Nucleus accumbens (tissue), 56 donors: ENCODE measurements around the gene NR2C2.
"Not testable (repeated sequence)": the region's sequence is repeated elsewhere in the genome, so short reads cannot be mapped to it uniquely, and the experiment has no call there.

Experiments used
- DNase-seq, 56 donors: peaks; one replicate each; lab custom pipeline; 2025; lab: John Stamatoyannopoulos, UW

Gene NR2C2

DNA sequence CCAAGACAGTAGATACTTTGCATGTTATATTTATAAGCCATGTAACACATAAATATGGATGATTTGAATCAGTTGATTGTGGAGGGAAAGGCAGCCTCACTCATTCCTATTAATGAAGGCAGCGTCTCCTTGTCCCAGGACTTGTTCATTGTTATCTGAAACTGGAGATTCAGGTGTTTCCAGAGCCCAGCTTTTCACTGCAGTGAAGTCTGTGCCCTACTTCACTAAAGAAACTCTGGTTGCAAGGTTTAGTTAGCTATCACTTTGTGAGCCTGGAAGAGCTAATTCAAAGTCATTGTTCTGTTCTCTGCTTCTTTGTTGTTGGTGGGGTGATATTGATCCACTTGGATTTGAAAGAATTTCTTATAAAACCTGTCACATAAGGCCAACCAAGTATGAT is 9.8 kb downstream of the NR2C2 start:
- no peak for DNase-seq

DNA sequence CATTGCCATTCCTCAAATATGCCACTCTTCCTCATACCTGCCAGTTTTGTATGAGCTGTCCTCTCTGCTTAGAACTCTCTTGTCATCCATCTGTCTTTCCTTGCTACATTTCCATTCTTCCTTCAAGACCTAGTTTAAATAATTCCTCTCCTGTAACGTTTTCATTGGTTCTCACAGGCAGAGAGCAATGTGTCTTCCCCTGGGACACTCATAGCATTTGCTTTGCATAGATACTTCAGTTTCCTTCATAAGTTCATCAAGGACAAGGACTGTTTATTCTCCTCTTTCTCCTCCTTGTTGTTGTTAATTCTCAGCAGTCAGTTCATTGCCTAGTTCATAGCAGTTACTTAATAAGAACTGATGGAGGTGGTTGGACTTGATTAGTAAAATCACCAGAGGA is 10.5 kb downstream of the NR2C2 start:
- DNase-seq = no peak

- no peak for DNase-seq
Observed at GRCh38 chr3:14959359-14959943, 12.1 kb downstream of the NR2C2 start.

DNA sequence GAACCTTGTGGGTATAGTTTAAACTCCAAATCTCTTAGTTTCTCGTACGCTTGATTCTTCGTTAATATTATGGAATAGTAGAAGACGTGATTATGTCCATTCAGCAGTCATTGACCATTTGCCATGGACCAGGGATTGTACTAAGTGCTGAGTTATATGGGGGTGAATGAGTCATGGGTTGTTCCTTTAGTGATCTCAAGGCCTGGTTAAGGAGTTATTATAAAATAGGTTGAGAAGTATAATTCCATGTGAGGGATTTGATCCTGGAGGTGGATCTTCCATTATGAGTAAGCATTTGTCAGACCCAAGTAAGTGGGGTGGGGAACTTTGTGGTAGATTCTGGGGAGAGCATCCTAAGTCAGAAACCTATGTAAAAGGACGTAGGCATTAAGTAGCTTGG is 15.4 kb downstream of the NR2C2 start:
- no peak for DNase-seq

- DNase-seq = no peak
Observed at GRCh38 chr3:14967285-14967684, 19.9 kb downstream of the NR2C2 start.

DNA sequence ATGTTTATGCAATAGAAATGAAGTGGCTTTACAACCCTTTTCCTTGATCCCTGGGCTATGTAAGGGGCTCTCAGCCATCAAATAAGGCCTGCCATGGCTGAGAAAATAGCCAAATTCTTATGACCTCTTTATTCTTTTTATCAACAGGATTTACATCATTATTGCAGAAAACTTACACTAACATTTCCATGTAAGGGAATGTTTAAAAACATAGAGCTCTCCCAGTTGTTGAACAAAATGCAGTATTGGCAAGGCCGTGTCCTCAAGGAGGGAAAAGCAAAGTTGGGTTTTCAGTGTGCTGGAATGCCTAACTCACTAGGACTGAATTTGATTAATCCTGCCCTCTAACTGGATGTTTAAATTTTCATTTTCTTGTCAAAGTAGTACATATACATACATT is 22.3 kb downstream of the NR2C2 start:
- no peak for DNase-seq

DNA sequence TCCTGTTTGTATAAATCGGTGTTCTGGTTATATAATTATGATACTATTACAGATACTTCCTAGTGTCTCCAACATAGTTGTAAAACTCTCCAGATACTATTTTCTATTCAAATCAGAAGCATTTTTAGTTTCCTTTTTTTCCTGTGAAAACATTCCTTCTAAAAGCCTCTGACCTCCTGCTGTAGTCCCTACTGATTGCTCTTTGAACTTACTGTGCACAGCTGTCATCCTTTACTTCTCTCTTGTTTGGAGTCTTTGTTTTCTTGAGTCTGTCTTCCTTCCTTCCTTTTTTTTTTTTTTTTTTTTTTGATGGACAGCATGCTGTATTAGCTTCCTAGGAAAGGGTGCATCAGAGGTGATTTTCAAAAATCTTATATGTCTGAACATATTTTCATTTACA is 28.9 kb downstream of the NR2C2 start:
- no peak for DNase-seq

DNA sequence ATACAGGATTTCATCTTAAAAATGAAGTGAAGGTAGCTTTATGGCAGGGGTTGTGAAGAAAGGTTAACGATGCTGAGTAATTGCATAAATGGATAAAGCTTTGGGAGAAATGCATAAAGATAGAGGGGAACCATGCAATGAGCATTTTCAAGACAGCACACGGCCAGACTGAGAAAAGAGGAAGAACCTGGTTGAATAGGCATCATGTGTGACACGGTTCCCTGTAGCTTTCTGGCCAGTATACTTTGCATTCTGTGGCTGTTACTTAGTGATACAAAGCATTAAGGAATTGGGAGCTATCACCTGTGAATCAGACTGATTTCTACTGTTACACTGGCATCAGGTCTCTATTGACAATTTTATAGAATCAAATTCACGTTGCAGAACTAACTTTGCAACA is 33.3 kb downstream of the NR2C2 start:
- no peak for DNase-seq

DNA sequence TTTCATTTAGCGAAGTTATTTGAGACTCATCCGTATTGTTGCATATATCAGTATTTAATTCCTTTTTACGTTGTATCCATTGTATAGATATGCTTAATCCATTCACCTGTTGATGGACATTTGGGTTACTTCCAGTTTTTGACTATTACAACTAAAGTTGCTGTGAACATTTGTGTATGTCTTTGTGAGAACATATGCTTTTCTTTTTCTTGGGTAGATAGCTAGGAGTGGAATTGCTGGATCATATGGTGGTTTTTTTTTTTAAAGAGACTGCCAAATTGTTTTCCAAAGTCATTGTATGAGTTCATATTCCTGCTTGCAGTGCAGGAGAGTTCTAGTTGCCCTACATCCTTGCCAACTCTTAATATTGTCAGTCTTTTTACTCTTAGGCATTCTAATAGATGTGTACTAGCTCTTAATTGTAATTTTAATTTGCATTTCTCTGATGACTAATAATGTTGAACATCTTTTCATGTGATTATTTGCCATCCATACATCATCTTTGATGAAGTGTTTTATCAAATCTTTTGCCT is 37.3 kb downstream of the NR2C2 start:
- no peak for DNase-seq

DNA sequence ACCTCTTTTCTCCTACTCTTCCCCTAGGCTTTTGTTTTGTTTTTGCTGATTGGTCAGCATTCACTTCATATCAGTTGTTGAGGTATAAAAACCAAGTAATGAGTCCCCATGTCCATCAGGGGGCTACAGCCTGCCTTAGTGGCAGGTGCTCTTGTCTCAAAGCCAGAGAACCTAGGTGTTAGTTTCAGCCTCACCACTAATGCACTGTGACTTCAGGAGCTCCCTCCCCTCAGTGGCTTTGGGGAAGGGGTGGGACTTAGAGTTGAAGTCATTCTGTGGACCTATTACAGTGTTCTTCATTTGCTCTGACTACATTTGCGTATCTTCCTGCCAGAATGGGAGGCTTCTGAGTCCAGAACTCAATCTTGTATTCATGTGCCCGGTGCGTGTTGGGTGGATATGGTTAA is 41.6 kb downstream of the NR2C2 start:
- no peak for DNase-seq

GRCh38 chr3:14989943-14990779 is 42.8 kb downstream of the NR2C2 start:
- no peak for DNase-seq

DNA sequence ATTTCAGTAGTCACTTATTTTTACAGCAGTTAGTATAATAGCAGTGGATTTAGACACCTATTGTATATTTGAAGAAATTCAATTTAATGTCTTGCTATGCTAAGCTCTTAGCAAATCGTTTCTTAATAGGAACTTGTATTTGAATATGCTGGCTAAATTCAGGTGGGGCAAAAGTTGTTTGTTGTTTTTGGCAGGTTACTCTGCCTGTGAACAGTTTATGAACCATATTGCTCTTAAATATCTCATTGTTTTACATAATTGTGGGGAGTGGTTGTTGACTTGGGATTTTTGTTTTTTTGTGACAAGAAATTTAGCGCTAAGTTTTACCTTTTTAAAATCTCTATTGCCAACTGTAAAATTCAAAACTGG is 43.4 kb downstream of the NR2C2 start:
- DNase-seq = no peak

GRCh38 chr3:14991151-14991742 is 43.9 kb downstream of the NR2C2 start:
- DNase-seq = no peak

- no peak for DNase-seq
Observed at GRCh38 chr3:14991818-14992612, 44.6 kb downstream of the NR2C2 start.

- DNase-seq = no peak
Observed at GRCh38 chr3:14997941-14998340, 50.6 kb downstream of the NR2C2 start.

DNA sequence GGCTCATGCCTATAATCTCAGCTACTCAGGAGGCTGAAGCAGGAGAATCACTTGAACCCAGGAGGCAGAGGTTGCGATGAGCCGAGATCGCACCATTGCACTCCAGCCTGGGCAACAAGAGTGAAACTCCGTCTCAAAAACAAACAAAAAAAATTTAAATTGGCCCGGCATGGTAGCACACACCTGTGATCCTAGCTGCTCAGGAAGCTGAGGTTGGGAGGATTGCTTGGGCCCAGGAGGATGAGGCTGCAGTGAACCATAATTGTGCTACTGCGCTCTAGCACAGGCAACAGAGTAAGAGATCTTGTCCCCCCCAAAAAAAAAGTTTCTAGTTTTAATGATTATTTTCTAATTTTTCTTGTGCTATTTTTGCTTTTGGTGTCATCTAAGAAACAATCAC is 51.8 kb downstream of the NR2C2 start:
- not testable (repeated sequence) for DNase-seq

- DNase-seq = no peak
Observed at GRCh38 chr3:15007681-15008141, 60.3 kb downstream of the NR2C2 start.

DNA sequence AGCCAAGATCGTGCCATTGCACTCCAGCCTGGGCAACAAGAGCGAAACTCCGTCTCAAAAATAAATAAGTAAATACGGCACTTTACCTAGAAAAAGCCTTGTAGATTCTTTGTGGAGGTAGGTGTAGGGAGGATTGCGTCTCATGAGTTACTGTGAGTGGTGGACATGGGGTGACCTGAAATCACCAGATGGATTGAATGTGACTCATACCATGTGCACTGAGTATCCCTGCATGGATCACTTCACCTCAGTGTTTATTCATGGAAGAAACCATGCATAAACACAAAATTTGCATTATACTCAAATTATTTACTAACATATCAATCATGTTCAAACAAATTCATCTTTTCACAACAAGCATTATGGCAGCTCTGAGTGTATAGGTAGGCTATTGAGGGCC is 61.8 kb downstream of the NR2C2 start:
- DNase-seq = no peak

GRCh38 chr3:15010664-15011063 is 63.3 kb downstream of the NR2C2 start:
- no peak for DNase-seq

- no peak for DNase-seq
Observed at GRCh38 chr3:15011174-15011573, 63.8 kb downstream of the NR2C2 start.
